ENCODE results near the gene PRDM16.

The PRDM16 gene

DNA sequence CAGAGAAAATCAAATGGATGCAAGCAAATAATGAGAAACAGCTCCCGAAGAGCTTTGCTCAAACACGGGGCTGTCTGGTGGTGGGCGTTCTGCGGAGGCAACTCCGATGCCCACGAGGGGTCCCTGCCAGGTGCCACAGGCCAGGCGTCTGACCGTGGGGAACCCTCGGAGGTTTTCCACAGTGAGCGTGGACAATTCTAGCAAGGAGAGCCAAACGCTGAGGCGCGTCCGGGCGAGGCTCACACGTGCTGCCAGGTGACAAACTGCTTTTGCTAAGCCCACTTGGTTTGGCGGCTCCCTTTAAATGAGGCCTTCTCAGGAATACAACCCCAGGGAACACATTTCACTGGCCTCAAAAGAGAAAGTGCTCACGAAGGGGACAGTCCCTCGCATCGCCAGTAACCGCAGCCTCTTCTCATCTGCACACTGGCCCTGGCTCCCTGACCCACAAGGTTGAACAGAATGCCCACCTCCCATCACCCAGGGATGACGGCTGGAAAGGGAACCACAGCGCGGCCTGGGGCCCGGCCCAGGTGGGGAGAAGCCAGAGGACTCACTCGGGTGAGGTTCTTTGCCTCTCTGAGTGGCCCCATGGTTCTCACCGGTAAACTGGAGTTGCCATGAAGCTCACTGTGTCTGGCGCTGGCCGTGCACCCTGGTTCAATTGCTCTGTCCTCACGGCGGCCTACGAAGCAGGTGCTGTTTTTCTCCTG lies 97.4 kb downstream of the PRDM16 start:
- H3K9me3 ChIP-seq (ENCODE audit: control insufficient read depth in 2 of 2, low read length in 2 of 2) = no peaks in the 10 kb centered on the region
- H3K9ac ChIP-seq (ENCODE audit: low read length in 2 of 2) = no peak overlapping the region
- H3K4me3 ChIP-seq (ENCODE audit: low read length in 2 of 2) = no peak overlapping the region

DNA sequence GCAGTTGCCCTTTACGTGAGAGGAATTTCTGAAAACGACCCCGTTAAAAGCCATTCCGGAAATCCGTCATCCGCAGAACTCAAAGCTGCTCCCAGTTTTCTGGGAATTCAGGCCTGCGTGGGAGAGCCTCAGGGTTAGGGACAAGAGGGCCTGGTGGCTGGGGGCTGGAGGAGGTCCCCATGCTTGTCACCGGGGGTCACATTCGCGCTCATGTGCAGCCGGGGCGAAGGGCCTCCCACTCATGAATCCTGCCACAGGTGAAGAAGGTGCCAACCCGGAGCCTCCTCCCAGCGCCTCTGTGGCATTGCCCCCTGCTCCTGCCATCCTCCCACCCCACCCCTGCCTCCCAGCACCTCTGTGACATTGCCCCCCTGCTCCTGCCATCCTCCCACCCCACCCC lies 98.3 kb downstream of the PRDM16 start:
- H3K36me3 ChIP-seq (ENCODE audit: control insufficient read depth in 2 of 2, insufficient read depth in 2 of 2, low read length in 2 of 2) = no peaks in the 10 kb centered on the region
- H3K27ac ChIP-seq (ENCODE audit: low read length) = no peak overlapping the region
- peaks cover 27% of the 10 kb centered on the region for H3K4me1 ChIP-seq (ENCODE audit: control insufficient read depth, insufficient read depth, low read length)
- H3K9me3 ChIP-seq (ENCODE audit: control insufficient read depth in 2 of 2, low read length in 2 of 2) = no peaks in the 10 kb centered on the region
- H3K4me3 ChIP-seq (ENCODE audit: low read length in 2 of 2) = no peak overlapping the region
- H3K27me3 ChIP-seq (ENCODE audit: control insufficient read depth in 1 of 2, insufficient read depth in 2 of 2, low read length in 2 of 2) = no peaks in the 10 kb centered on the region
- H3K9ac ChIP-seq (ENCODE audit: low read length in 2 of 2) = no peak overlapping the region

More for the DNA sequence above, 97.4 kb downstream of the PRDM16 start:
- no peaks in the 10 kb centered on the region for H3K27me3 ChIP-seq (ENCODE audit: control insufficient read depth in 1 of 2, insufficient read depth in 2 of 2, low read length in 2 of 2)
- peaks cover 18% of the 10 kb centered on the region for H3K4me1 ChIP-seq (ENCODE audit: control insufficient read depth, insufficient read depth, low read length)
- no peaks in the 10 kb centered on the region for H3K36me3 ChIP-seq (ENCODE audit: control insufficient read depth in 2 of 2, insufficient read depth in 2 of 2, low read length in 2 of 2)
- no peak overlapping the region for H3K27ac ChIP-seq (ENCODE audit: low read length)

- H3K4me1 ChIP-seq (ENCODE audit: control insufficient read depth, insufficient read depth, low read length) = peaks cover 32% of the 10 kb centered on the region
- no peaks in the 10 kb centered on the region for H3K27me3 ChIP-seq (ENCODE audit: control insufficient read depth in 1 of 2, insufficient read depth in 2 of 2, low read length in 2 of 2)
- H3K9me3 ChIP-seq (ENCODE audit: control insufficient read depth in 2 of 2, low read length in 2 of 2) = no peaks in the 10 kb centered on the region
- no peak overlapping the region for H3K27ac ChIP-seq (ENCODE audit: low read length)
- H3K36me3 ChIP-seq (ENCODE audit: control insufficient read depth in 2 of 2, insufficient read depth in 2 of 2, low read length in 2 of 2) = no peaks in the 10 kb centered on the region
- no peak overlapping the region for H3K4me3 ChIP-seq (ENCODE audit: low read length in 2 of 2)
- no peak overlapping the region for H3K9ac ChIP-seq (ENCODE audit: low read length in 2 of 2)
Observed at GRCh38 chr1:3168678-3169077, 99.7 kb downstream of the PRDM16 start.

DNA sequence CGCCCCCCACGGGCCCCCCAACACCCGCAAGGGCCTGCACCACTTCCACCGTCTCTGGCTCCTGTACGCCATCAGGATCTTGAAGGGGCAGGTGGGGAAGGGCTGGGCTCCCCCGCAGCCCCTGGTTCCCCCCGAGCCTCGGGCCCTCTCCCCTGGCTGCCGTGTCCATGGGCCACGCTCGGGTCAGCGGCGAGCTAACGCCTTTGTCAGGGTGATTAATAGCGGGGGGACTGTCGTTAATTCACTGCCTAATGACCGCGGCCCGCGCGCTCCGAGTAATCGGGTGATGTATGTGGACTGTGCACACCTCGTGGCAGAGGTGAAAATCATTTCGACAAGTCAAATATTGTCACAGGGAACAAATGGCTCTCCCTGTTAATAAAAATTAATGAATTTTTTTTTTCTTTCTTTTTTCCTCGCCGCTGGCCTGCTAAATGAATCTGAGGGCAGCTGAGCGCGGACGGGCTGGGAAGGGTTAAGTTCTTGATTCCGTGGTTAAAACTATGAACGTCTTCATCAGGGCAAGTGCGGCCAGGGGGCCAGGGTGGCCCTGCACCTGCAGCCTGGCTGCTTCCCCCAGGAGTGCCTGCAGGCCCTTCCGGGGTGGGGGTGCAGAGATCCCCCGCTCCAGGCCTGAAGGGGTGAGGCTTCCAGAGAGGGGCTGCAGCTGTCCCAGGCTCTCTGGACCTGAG lies 100.8 kb downstream of the PRDM16 start:
- H3K4me3 ChIP-seq (ENCODE audit: low read length in 2 of 2) = peak overlapping the region in 1 of 2 donors; percentile 76
- peak overlapping the region; percentile 48 to 58 for H3K9ac ChIP-seq (ENCODE audit: low read length in 2 of 2)
- H3K36me3 ChIP-seq (ENCODE audit: control insufficient read depth in 2 of 2, insufficient read depth in 2 of 2, low read length in 2 of 2) = no peaks in the 10 kb centered on the region
- H3K27ac ChIP-seq (ENCODE audit: low read length) = peak overlapping the region; percentile 76
- H3K4me1 ChIP-seq (ENCODE audit: control insufficient read depth, insufficient read depth, low read length) = peaks cover 42% of the 10 kb centered on the region
- no peaks in the 10 kb centered on the region for H3K9me3 ChIP-seq (ENCODE audit: control insufficient read depth in 2 of 2, low read length in 2 of 2)
- no peaks in the 10 kb centered on the region for H3K27me3 ChIP-seq (ENCODE audit: control insufficient read depth in 1 of 2, insufficient read depth in 2 of 2, low read length in 2 of 2)

- H3K4me3 ChIP-seq (ENCODE audit: low read length in 2 of 2) = peak overlapping the region; percentile 61 to 76
- H3K27ac ChIP-seq (ENCODE audit: low read length) = peak overlapping the region; percentile 76
Observed at GRCh38 chr1:3170561-3171453, 101.8 kb downstream of the PRDM16 start.

GRCh38 chr1:3171761-3172160 lies 102.8 kb downstream of the PRDM16 start:
- Histone ChIP-seq H3K4me1 (ENCODE audit: control insufficient read depth, insufficient read depth, low read length) (peaks cover 51% of the 10 kb centered on the region), H3K36me3 (ENCODE audit: control insufficient read depth in 2 of 2, insufficient read depth in 2 of 2, low read length in 2 of 2) (no peaks in the 10 kb centered on the region), H3K4me3 (ENCODE audit: low read length in 2 of 2) (peak overlapping the region in 1 of 2 donors; percentile 76), H3K27ac (ENCODE audit: low read length) (peak overlapping the region; percentile 76), H3K27me3 (ENCODE audit: control insufficient read depth in 1 of 2, insufficient read depth in 2 of 2, low read length in 2 of 2) (no peaks in the 10 kb centered on the region), H3K9me3 (ENCODE audit: control insufficient read depth in 2 of 2, low read length in 2 of 2) (no peaks in the 10 kb centered on the region), H3K9ac (ENCODE audit: low read length in 2 of 2) (peak overlapping the region in 1 of 2 donors; percentile 48)

More at GRCh38 chr1:3170561-3171453, 101.8 kb downstream of the PRDM16 start:
- no peaks in the 10 kb centered on the region for H3K36me3 ChIP-seq (ENCODE audit: control insufficient read depth in 2 of 2, insufficient read depth in 2 of 2, low read length in 2 of 2)
- H3K27me3 ChIP-seq (ENCODE audit: control insufficient read depth in 1 of 2, insufficient read depth in 2 of 2, low read length in 2 of 2) = no peaks in the 10 kb centered on the region
- H3K9me3 ChIP-seq (ENCODE audit: control insufficient read depth in 2 of 2, low read length in 2 of 2) = no peaks in the 10 kb centered on the region
- H3K4me1 ChIP-seq (ENCODE audit: control insufficient read depth, insufficient read depth, low read length) = peaks cover 51% of the 10 kb centered on the region
- H3K9ac ChIP-seq (ENCODE audit: low read length in 2 of 2) = peak overlapping the region; percentile 48 to 66

DNA sequence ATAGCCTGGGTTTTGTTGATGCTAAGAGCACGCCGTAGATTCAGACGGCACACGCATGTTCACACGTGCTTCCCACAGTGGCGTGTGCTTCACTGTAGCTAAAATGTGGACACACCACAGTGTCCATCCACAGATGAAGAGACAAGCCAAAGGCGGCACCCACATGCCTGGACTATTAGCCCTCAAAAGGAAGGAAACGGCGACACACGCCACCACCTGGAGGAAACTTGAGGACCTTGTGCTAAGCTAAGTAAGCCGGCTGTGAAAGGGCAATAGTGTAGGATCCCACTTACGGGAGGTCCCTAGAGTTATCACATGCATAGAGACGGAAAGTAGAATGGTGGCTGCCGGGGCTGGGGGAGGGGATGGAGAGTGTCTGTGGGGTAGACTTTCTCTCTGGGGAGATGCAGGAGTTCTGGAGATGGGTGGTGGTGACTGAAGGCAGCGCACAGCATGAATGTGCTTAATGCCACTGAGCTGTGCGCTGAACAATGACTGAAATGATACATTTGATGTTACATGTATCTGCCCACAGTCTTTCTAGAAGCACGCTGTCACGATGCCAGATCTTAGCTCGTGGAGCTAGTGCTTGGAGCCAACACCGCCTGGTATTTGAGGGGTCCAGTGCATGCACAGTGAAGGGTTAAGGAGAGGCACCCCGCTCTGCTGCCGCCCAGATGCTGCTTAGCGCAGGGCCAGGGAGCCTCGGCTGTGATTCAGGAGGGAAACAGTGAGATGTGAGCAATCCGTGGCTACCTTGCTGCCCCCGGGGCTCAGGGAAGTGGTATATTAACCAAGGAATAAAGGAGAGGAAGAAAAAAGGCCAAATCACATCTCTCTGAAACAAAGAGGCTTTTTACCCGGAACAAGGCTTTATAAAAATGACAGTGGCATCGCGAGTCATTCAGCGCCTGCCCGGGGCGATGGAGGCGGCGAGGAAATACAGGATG lies 103.7 kb downstream of the PRDM16 start:
- H3K4me1 ChIP-seq (ENCODE audit: control insufficient read depth, insufficient read depth, low read length) = peaks cover 51% of the 10 kb centered on the region
- no peaks in the 10 kb centered on the region for H3K36me3 ChIP-seq (ENCODE audit: control insufficient read depth in 2 of 2, insufficient read depth in 2 of 2, low read length in 2 of 2)
- no peak overlapping the region for H3K4me3 ChIP-seq (ENCODE audit: low read length in 2 of 2)
- H3K27ac ChIP-seq (ENCODE audit: low read length) = peak overlapping the region; percentile 76
- no peaks in the 10 kb centered on the region for H3K9me3 ChIP-seq (ENCODE audit: control insufficient read depth in 2 of 2, low read length in 2 of 2)
- no peak overlapping the region for H3K9ac ChIP-seq (ENCODE audit: low read length in 2 of 2)
- H3K27me3 ChIP-seq (ENCODE audit: control insufficient read depth in 1 of 2, insufficient read depth in 2 of 2, low read length in 2 of 2) = no peaks in the 10 kb centered on the region

GRCh38 chr1:3173381-3173980 lies 104.5 kb downstream of the PRDM16 start:
- no peak overlapping the region for H3K27ac ChIP-seq (ENCODE audit: low read length)
- H3K27me3 ChIP-seq (ENCODE audit: control insufficient read depth in 1 of 2, insufficient read depth in 2 of 2, low read length in 2 of 2) = no peaks in the 10 kb centered on the region
- no peak overlapping the region for H3K4me3 ChIP-seq (ENCODE audit: low read length in 2 of 2)
- H3K9ac ChIP-seq (ENCODE audit: low read length in 2 of 2) = no peak overlapping the region
- peaks cover 51% of the 10 kb centered on the region for H3K4me1 ChIP-seq (ENCODE audit: control insufficient read depth, insufficient read depth, low read length)
- H3K9me3 ChIP-seq (ENCODE audit: control insufficient read depth in 2 of 2, low read length in 2 of 2) = no peaks in the 10 kb centered on the region
- no peaks in the 10 kb centered on the region for H3K36me3 ChIP-seq (ENCODE audit: control insufficient read depth in 2 of 2, insufficient read depth in 2 of 2, low read length in 2 of 2)

DNA sequence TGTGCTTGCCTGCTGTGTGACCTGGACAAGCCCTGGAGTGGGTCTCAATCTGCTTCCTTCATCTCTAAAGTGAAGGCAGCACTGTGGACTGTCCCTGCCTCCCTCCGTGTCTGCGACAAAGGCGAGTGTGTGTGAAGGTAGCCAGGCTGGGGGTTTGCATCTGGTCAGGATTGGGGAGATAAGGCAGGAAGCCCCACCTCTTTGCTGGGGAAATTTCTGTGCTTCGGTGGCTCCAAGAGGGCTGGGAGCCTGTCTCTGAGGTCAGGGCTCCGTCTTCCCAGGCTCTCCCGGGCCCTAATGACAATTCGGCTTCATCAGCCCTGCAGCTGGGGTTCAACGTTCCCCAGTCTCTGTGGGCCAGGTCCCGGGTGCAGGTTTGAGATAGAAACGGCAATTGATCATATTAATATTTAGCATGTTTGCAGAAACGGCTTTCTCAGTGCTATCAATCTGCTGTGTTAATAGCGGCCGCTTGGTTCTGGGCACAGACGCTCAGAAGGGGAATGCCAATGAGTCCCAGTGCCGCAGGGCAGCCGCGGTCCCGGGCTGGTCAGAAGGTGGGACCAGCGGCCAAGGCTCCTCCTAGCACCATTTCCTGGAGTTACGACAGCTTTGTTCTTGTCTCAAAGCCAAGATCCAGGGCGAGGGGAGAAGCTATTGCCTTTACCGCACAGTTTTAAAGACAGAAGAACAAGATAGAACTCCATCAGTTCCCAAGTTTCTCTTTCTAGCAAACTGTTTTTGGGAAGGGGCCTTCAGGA lies 105.7 kb downstream of the PRDM16 start:
- H3K9me3 ChIP-seq (ENCODE audit: control insufficient read depth in 2 of 2, low read length in 2 of 2) = no peaks in the 10 kb centered on the region
- H3K4me1 ChIP-seq (ENCODE audit: control insufficient read depth, insufficient read depth, low read length) = peaks cover 49% of the 10 kb centered on the region
- H3K27me3 ChIP-seq (ENCODE audit: control insufficient read depth in 1 of 2, insufficient read depth in 2 of 2, low read length in 2 of 2) = no peaks in the 10 kb centered on the region
- H3K27ac ChIP-seq (ENCODE audit: low read length) = peak overlapping the region; percentile 2
- no peaks in the 10 kb centered on the region for H3K36me3 ChIP-seq (ENCODE audit: control insufficient read depth in 2 of 2, insufficient read depth in 2 of 2, low read length in 2 of 2)
- no peak overlapping the region for H3K9ac ChIP-seq (ENCODE audit: low read length in 2 of 2)
- peak overlapping the region in 1 of 2 donors; percentile 47 for H3K4me3 ChIP-seq (ENCODE audit: low read length in 2 of 2)
